T-helper 1 cell (primary cell): ENCODE data around the gene CENPL.
"Not testable (repeated sequence)": the region's sequence is repeated elsewhere in the genome, so short reads cannot be mapped to it uniquely, and the experiment has no call there.

Experiments used
- DNase-seq, 5 donors: peaks; one replicate each; pipeline ENCODE4 v3.0.0-alpha.2; 2012 to 2020

The CENPL gene

GRCh38 chr1:173857363-173857917 lies 32.8 kb upstream of the CENPL start:
- DNase-seq: no peak

- DNase-seq: no peak
Measured at GRCh38 chr1:173856903-173857302, 32.2 kb upstream of the CENPL start.

GRCh38 chr1:173856014-173856413 lies 31.3 kb upstream of the CENPL start:
- DNase-seq: no peak

GRCh38 chr1:173853074-173853473 lies 28.4 kb upstream of the CENPL start:
- no peak for DNase-seq

- no peak for DNase-seq
Measured at GRCh38 chr1:173852105-173852504, 27.4 kb upstream of the CENPL start.

- no peak for DNase-seq
Measured at GRCh38 chr1:173832748-173833147, 8.1 kb upstream of the CENPL start.

GRCh38 chr1:173827611-173828010 lies 2.9 kb upstream of the CENPL start:
- no peak for DNase-seq

- no peak for DNase-seq
Measured at GRCh38 chr1:173823781-173824314, 835 bp downstream of the CENPL start.

- no peak for DNase-seq
Measured at GRCh38 chr1:173821680-173822079, 3.0 kb downstream of the CENPL start.

GRCh38 chr1:173818459-173818858 lies 6.2 kb downstream of the CENPL start:
- DNase-seq: no peak

- not testable (repeated sequence) for DNase-seq
Measured at GRCh38 chr1:173813654-173814053, 11.0 kb downstream of the CENPL start.

GRCh38 chr1:173802961-173803360 lies 21.7 kb downstream of the CENPL start:
- no peak for DNase-seq

- not testable (repeated sequence) for DNase-seq
Measured at GRCh38 chr1:173799995-173800394, 24.7 kb downstream of the CENPL start.

- DNase-seq: no peak
Measured at GRCh38 chr1:173798078-173798477, 26.6 kb downstream of the CENPL start.

GRCh38 chr1:173789841-173790240 lies 34.8 kb downstream of the CENPL start:
- no peak for DNase-seq

GRCh38 chr1:173784997-173785396 lies 39.7 kb downstream of the CENPL start:
- DNase-seq: no peak

- DNase-seq: no peak
Measured at GRCh38 chr1:173779936-173780335, 44.7 kb downstream of the CENPL start.

GRCh38 chr1:173775578-173776226 lies 49.0 kb downstream of the CENPL start:
- DNase-seq: no peak

- no peak for DNase-seq
Measured at GRCh38 chr1:173771560-173771959, 53.1 kb downstream of the CENPL start.

- DNase-seq: not testable (repeated sequence)
Measured at GRCh38 chr1:173770330-173770729, 54.4 kb downstream of the CENPL start.

- no peak for DNase-seq
Measured at GRCh38 chr1:173768827-173769226, 55.9 kb downstream of the CENPL start.

- no peak for DNase-seq
Measured at GRCh38 chr1:173768206-173768605, 56.5 kb downstream of the CENPL start.

GRCh38 chr1:173764331-173764730 lies 60.4 kb downstream of the CENPL start:
- DNase-seq: not testable (repeated sequence)

GRCh38 chr1:173758980-173759379 lies 65.7 kb downstream of the CENPL start:
- no peak for DNase-seq

- DNase-seq: no peak
Measured at GRCh38 chr1:173758110-173758509, 66.6 kb downstream of the CENPL start.
